H1 (cell line): ENCODE data around the gene HMCN2. TPM values are rescaled to one million over a fixed set of nuclear protein-coding genes. Genes with fewer than 3 reads are reported as not detected.

Experiments used
- SIX5 ChIP-seq: IDR thresholded peaks from 2 replicates; pipeline ENCODE4 v1.6.1; 2011; ENCODE audit warnings: mild to moderate bottlenecking, low read depth, low read length
- polyA plus RNA-seq, 7 experiments: library from polyadenylated mRNA; depleted of rRNA in 3 of 7; stranded (reverse) in 5 of 7; unstranded in 2 of 7; fragments of >200 nt in 5 of 7; fragments of 200-250 nt in 2 of 7; gene quantifications; 1 replicate in 5 of 7; 2 replicates in 1 of 7; 4 replicates in 1 of 7; pipeline versions ENCODE4 v1.2.1 to v1.2.3, GENCODE V29; 2011 to 2013; ENCODE audit warnings: missing spikeins in 2 of 7, mixed read lengths in 2 of 7
- total RNA-seq: library from RNA; stranded (reverse); fragmentation: NEBNext Ultra II Directional; extraction: Animal tissue kit (Norgen Biotek cat#: 25700); gene quantifications from 2 replicates; pipeline ENCODE4 v1.2.1, GENCODE V29; 2021
- TF ChIP-seq, protein P1 (sequence below): fragments of 300-600 bp; sonication (generic); IDR thresholded peaks from 2 replicates; pipeline ENCODE4 v1.7.1; 2012; ENCODE audit warnings: low read length, moderate library complexity, mild to moderate bottlenecking, inconsistent platforms; ENCODE audit not compliant: insufficient replicate concordance

Gene HMCN2
- total and polyA plus RNA-seq, 2 of the 8 experiments (the other 6 are each of a cell fraction or from before 2014, with no cell fraction given) = 5.0 to 9.1 TPM

- TF ChIP-seq, protein P1, sequence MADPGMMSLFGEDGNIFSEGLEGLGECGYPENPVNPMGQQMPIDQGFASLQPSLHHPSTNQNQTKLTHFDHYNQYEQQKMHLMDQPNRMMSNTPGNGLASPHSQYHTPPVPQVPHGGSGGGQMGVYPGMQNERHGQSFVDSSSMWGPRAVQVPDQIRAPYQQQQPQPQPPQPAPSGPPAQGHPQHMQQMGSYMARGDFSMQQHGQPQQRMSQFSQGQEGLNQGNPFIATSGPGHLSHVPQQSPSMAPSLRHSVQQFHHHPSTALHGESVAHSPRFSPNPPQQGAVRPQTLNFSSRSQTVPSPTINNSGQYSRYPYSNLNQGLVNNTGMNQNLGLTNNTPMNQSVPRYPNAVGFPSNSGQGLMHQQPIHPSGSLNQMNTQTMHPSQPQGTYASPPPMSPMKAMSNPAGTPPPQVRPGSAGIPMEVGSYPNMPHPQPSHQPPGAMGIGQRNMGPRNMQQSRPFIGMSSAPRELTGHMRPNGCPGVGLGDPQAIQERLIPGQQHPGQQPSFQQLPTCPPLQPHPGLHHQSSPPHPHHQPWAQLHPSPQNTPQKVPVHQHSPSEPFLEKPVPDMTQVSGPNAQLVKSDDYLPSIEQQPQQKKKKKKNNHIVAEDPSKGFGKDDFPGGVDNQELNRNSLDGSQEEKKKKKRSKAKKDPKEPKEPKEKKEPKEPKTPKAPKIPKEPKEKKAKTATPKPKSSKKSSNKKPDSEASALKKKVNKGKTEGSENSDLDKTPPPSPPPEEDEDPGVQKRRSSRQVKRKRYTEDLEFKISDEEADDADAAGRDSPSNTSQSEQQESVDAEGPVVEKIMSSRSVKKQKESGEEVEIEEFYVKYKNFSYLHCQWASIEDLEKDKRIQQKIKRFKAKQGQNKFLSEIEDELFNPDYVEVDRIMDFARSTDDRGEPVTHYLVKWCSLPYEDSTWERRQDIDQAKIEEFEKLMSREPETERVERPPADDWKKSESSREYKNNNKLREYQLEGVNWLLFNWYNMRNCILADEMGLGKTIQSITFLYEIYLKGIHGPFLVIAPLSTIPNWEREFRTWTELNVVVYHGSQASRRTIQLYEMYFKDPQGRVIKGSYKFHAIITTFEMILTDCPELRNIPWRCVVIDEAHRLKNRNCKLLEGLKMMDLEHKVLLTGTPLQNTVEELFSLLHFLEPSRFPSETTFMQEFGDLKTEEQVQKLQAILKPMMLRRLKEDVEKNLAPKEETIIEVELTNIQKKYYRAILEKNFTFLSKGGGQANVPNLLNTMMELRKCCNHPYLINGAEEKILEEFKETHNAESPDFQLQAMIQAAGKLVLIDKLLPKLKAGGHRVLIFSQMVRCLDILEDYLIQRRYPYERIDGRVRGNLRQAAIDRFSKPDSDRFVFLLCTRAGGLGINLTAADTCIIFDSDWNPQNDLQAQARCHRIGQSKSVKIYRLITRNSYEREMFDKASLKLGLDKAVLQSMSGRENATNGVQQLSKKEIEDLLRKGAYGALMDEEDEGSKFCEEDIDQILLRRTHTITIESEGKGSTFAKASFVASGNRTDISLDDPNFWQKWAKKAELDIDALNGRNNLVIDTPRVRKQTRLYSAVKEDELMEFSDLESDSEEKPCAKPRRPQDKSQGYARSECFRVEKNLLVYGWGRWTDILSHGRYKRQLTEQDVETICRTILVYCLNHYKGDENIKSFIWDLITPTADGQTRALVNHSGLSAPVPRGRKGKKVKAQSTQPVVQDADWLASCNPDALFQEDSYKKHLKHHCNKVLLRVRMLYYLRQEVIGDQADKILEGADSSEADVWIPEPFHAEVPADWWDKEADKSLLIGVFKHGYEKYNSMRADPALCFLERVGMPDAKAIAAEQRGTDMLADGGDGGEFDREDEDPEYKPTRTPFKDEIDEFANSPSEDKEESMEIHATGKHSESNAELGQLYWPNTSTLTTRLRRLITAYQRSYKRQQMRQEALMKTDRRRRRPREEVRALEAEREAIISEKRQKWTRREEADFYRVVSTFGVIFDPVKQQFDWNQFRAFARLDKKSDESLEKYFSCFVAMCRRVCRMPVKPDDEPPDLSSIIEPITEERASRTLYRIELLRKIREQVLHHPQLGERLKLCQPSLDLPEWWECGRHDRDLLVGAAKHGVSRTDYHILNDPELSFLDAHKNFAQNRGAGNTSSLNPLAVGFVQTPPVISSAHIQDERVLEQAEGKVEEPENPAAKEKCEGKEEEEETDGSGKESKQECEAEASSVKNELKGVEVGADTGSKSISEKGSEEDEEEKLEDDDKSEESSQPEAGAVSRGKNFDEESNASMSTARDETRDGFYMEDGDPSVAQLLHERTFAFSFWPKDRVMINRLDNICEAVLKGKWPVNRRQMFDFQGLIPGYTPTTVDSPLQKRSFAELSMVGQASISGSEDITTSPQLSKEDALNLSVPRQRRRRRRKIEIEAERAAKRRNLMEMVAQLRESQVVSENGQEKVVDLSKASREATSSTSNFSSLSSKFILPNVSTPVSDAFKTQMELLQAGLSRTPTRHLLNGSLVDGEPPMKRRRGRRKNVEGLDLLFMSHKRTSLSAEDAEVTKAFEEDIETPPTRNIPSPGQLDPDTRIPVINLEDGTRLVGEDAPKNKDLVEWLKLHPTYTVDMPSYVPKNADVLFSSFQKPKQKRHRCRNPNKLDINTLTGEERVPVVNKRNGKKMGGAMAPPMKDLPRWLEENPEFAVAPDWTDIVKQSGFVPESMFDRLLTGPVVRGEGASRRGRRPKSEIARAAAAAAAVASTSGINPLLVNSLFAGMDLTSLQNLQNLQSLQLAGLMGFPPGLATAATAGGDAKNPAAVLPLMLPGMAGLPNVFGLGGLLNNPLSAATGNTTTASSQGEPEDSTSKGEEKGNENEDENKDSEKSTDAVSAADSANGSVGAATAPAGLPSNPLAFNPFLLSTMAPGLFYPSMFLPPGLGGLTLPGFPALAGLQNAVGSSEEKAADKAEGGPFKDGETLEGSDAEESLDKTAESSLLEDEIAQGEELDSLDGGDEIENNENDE = no peak
- TF ChIP-seq SIX5 = no peak
Observed at GRCh38 chr9:130234340-130235260, 31.0 kb upstream of the HMCN2 start (continued).
